Measurements from ENCODE around the gene BET1.

BET1 gene

DNA sequence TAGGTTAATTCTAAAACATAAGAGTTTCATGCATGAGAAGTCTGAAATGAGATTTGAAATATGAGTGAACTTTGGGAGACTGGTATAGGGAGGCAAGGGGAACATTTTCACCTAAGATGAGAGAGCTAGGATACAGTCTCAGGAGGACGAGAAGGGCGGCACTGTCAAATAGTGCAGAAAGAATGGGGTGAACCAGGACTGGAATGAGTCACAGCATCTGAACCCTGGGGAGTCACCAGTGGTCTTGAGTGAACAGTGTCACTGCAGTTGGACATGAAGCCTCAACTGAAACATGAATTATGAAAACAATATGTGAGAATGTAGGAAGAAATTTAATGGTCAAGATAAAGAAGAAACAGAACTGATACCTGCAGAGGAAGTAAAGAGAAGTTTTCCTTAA, 48.9 kb downstream of the BET1 start:
- H3K27me3 ChIP-seq (ENCODE audit: insufficient read depth, low read length) = no peaks in the 10 kb centered on the region
- 88% methylated on average over 2 of the region's 2 CpGs for WGBS
- H3K4me3 ChIP-seq (ENCODE audit: low read length) = no peak overlapping the region
- H3K27ac ChIP-seq (ENCODE audit: low read depth, low read length) = no peak overlapping the region
- no peaks in the 10 kb centered on the region for H3K9me3 ChIP-seq (ENCODE audit: insufficient read depth, low read depth, low read length)
- H3K36me3 ChIP-seq (ENCODE audit: insufficient read depth, low read length) = no peaks in the 10 kb centered on the region
- H3K4me1 ChIP-seq (ENCODE audit: insufficient read depth, low read length) = no peaks in the 10 kb centered on the region; the same call in 1 of the 2 replicates
- no peak overlapping the region for H3K9ac ChIP-seq (ENCODE audit: low read depth, low read length)

GRCh38 chr7:93949423-93949822, 54.7 kb downstream of the BET1 start:
- peaks cover 5% of the 10 kb centered on the region; the same call in 1 of the 2 replicates for H3K4me1 ChIP-seq (ENCODE audit: insufficient read depth, low read length)
- no peak overlapping the region for H3K9ac ChIP-seq (ENCODE audit: low read depth, low read length)
- no peaks in the 10 kb centered on the region for H3K36me3 ChIP-seq (ENCODE audit: insufficient read depth, low read length)
- no peaks in the 10 kb centered on the region for H3K27me3 ChIP-seq (ENCODE audit: insufficient read depth, low read length)
- H3K27ac ChIP-seq (ENCODE audit: low read depth, low read length) = no peak overlapping the region
- H3K4me3 ChIP-seq (ENCODE audit: low read length) = no peak overlapping the region
- 97% methylated on average over 1 of the region's 1 CpG for WGBS
- no peaks in the 10 kb centered on the region for H3K9me3 ChIP-seq (ENCODE audit: insufficient read depth, low read depth, low read length)

GRCh38 chr7:93948873-93949272, 55.3 kb downstream of the BET1 start:
- no peak overlapping the region for H3K27ac ChIP-seq (ENCODE audit: low read depth, low read length)
- no peaks in the 10 kb centered on the region for H3K9me3 ChIP-seq (ENCODE audit: insufficient read depth, low read depth, low read length)
- H3K36me3 ChIP-seq (ENCODE audit: insufficient read depth, low read length) = no peaks in the 10 kb centered on the region
- no CpG with 5 or more reads among the region's 2 CpGs for WGBS
- no peaks in the 10 kb centered on the region for H3K27me3 ChIP-seq (ENCODE audit: insufficient read depth, low read length)
- H3K4me3 ChIP-seq (ENCODE audit: low read length) = no peak overlapping the region
- peaks cover 5% of the 10 kb centered on the region; the same call in 1 of the 2 replicates for H3K4me1 ChIP-seq (ENCODE audit: insufficient read depth, low read length)
- no peak overlapping the region for H3K9ac ChIP-seq (ENCODE audit: low read depth, low read length)

GRCh38 chr7:93948106-93948505, 56.0 kb downstream of the BET1 start:
- H3K27ac ChIP-seq (ENCODE audit: low read depth, low read length) = no peak overlapping the region
- H3K4me1 ChIP-seq (ENCODE audit: insufficient read depth, low read length) = peaks cover 5% of the 10 kb centered on the region; the same call in 1 of the 2 replicates
- no peaks in the 10 kb centered on the region for H3K27me3 ChIP-seq (ENCODE audit: insufficient read depth, low read length)
- H3K9ac ChIP-seq (ENCODE audit: low read depth, low read length) = no peak overlapping the region
- H3K4me3 ChIP-seq (ENCODE audit: low read length) = no peak overlapping the region
- 93% methylated on average over 1 of the region's 1 CpG for WGBS
- no peaks in the 10 kb centered on the region for H3K9me3 ChIP-seq (ENCODE audit: insufficient read depth, low read depth, low read length)
- no peaks in the 10 kb centered on the region for H3K36me3 ChIP-seq (ENCODE audit: insufficient read depth, low read length)

DNA sequence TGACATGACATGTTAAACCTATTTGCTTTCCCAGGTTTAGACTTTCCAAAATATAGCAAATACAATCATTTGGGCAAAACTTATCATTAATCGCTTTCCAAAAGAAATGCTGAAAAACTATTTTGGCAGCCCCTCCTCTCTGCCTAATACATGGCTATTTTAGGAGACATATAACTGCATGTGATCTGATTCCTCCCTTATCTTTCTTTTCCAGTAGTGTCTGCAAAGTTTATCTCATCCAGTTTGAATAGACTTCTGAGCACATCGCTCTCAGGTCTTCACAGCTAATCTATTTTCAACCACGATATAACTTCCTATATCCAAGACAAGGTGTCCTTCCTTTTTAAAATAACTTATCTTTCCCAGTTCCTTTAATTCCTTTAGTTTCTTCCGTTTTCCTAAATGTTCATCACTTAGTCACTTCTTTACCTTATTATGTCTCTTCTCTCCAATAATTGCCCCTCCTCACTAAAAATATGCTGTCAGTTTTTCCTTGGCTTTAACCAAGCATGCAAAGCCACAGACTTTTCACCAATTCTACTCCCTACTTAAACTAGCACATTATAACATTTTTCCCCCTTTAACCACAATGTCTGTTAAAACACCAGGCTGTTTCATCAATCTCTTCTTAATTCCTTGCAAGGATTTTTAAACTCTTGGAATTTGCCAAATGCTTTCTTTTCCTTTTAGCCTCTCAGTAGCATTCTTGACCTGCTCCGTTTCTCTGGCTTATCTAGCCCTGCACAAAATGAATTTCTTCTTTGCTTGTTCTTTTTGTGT, 58.2 kb downstream of the BET1 start:
- Histone ChIP-seq H3K4me3 (ENCODE audit: low read length) (no peak overlapping the region), H3K36me3 (ENCODE audit: insufficient read depth, low read length) (no peaks in the 10 kb centered on the region), H3K27me3 (ENCODE audit: insufficient read depth, low read length) (no peaks in the 10 kb centered on the region), H3K27ac (ENCODE audit: low read depth, low read length) (no peak overlapping the region), H3K4me1 (ENCODE audit: insufficient read depth, low read length) (peaks cover 5% of the 10 kb centered on the region; the same call in 1 of the 2 replicates), H3K9ac (ENCODE audit: low read depth, low read length) (no peak overlapping the region), H3K9me3 (ENCODE audit: insufficient read depth, low read depth, low read length) (no peaks in the 10 kb centered on the region)
- 95% methylated on average over 5 of the region's 5 CpGs for WGBS

GRCh38 chr7:93945083-93945482, 59.1 kb downstream of the BET1 start:
- Histone ChIP-seq H3K4me3 (ENCODE audit: low read length) (no peak overlapping the region), H3K9me3 (ENCODE audit: insufficient read depth, low read depth, low read length) (no peaks in the 10 kb centered on the region)
- WGBS = 35% methylated on average over 3 of the region's 3 CpGs

GRCh38 chr7:93944673-93945072, 59.5 kb downstream of the BET1 start:
- H3K9ac ChIP-seq (ENCODE audit: low read depth, low read length) = no peak overlapping the region
- no peaks in the 10 kb centered on the region for H3K9me3 ChIP-seq (ENCODE audit: insufficient read depth, low read depth, low read length)
- H3K36me3 ChIP-seq (ENCODE audit: insufficient read depth, low read length) = no peaks in the 10 kb centered on the region
- H3K4me1 ChIP-seq (ENCODE audit: insufficient read depth, low read length) = peaks cover 5% of the 10 kb centered on the region; the same call in 1 of the 2 replicates
- no peak overlapping the region for H3K4me3 ChIP-seq (ENCODE audit: low read length)
- H3K27ac ChIP-seq (ENCODE audit: low read depth, low read length) = no peak overlapping the region
- 96% methylated on average over 1 of the region's 1 CpG for WGBS
- no peaks in the 10 kb centered on the region for H3K27me3 ChIP-seq (ENCODE audit: insufficient read depth, low read length)

More at GRCh38 chr7:93945083-93945482, 59.1 kb downstream of the BET1 start:
- Histone ChIP-seq H3K9ac (ENCODE audit: low read depth, low read length) (no peak overlapping the region), H3K27me3 (ENCODE audit: insufficient read depth, low read length) (no peaks in the 10 kb centered on the region), H3K4me1 (ENCODE audit: insufficient read depth, low read length) (peaks cover 5% of the 10 kb centered on the region; the same call in 1 of the 2 replicates), H3K27ac (ENCODE audit: low read depth, low read length) (no peak overlapping the region), H3K36me3 (ENCODE audit: insufficient read depth, low read length) (no peaks in the 10 kb centered on the region)

- Histone ChIP-seq H3K36me3 (ENCODE audit: insufficient read depth, low read length) (no peaks in the 10 kb centered on the region), H3K9ac (ENCODE audit: low read depth, low read length) (no peak overlapping the region), H3K9me3 (ENCODE audit: insufficient read depth, low read depth, low read length) (no peaks in the 10 kb centered on the region), H3K27me3 (ENCODE audit: insufficient read depth, low read length) (no peaks in the 10 kb centered on the region), H3K4me3 (ENCODE audit: low read length) (no peak overlapping the region), H3K27ac (ENCODE audit: low read depth, low read length) (no peak overlapping the region), H3K4me1 (ENCODE audit: insufficient read depth, low read length) (peaks cover 5% of the 10 kb centered on the region; the same call in 1 of the 2 replicates)
- 90% methylated on average over 2 of the region's 4 CpGs for WGBS
Measured at GRCh38 chr7:93943816-93944540, 60.2 kb downstream of the BET1 start.

All from HUES64 (cell line).